ENCODE results near the gene ASCC3.
A peak's percentile ranks its signal among the peaks of the same experiment; 100 is the strongest.
"Not testable (repeated sequence)": the region's sequence is repeated elsewhere in the genome, so short reads cannot be mapped to it uniquely, and the experiment has no call there.

The ASCC3 gene, protein sequence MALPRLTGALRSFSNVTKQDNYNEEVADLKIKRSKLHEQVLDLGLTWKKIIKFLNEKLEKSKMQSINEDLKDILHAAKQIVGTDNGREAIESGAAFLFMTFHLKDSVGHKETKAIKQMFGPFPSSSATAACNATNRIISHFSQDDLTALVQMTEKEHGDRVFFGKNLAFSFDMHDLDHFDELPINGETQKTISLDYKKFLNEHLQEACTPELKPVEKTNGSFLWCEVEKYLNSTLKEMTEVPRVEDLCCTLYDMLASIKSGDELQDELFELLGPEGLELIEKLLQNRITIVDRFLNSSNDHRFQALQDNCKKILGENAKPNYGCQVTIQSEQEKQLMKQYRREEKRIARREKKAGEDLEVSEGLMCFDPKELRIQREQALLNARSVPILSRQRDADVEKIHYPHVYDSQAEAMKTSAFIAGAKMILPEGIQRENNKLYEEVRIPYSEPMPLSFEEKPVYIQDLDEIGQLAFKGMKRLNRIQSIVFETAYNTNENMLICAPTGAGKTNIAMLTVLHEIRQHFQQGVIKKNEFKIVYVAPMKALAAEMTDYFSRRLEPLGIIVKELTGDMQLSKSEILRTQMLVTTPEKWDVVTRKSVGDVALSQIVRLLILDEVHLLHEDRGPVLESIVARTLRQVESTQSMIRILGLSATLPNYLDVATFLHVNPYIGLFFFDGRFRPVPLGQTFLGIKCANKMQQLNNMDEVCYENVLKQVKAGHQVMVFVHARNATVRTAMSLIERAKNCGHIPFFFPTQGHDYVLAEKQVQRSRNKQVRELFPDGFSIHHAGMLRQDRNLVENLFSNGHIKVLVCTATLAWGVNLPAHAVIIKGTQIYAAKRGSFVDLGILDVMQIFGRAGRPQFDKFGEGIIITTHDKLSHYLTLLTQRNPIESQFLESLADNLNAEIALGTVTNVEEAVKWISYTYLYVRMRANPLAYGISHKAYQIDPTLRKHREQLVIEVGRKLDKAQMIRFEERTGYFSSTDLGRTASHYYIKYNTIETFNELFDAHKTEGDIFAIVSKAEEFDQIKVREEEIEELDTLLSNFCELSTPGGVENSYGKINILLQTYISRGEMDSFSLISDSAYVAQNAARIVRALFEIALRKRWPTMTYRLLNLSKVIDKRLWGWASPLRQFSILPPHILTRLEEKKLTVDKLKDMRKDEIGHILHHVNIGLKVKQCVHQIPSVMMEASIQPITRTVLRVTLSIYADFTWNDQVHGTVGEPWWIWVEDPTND (N-terminal part only)

DNA sequence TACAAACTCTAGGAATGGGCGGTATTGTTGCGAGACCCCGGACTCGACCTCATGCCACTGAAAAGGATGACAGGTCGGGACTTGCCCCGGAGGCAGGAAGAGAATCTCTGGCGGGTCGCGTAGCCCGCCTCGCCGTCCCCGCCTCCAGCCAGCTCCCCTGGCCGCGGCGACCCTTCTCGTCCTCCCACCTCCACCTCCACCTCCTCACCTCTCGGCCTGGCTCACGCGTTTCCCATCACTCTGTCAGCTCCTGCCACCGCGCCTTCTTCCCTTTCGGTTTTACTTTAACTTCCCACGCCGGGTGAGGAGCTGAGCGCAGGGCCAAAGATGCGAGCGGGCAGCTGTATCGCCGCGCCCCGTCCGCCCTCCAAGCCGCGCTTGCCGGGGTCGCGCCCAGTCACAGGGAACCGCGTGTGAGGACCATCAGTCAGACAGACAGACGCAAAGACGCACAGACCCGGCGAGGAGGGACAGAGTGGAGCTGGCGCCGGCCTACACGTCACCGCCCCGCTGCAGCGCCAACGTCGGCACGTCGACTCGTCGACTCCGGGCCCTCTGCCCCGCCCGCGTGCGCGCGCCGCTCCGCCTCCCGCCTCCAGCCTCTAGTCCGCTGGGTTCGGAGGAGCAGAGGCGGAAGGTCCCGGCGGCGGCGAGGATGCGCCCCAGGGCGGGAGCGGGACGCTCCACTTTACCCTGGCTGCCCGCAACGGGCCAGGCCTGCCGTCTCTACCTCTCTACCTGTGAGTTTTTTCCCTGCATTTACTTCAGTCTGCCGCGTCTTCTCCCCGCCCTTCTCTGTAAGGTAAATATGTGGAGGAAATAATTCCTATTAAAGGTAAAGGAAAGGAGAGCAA lies at the start of gene ASCC3:
Gene ASCC3 (minus strand): TSS at position 477 of the 854 bp plus-strand sequence. CDS start 13,332 bp downstream, outside the sequence.
- peak; percentile 95 for DNase-seq

DNA sequence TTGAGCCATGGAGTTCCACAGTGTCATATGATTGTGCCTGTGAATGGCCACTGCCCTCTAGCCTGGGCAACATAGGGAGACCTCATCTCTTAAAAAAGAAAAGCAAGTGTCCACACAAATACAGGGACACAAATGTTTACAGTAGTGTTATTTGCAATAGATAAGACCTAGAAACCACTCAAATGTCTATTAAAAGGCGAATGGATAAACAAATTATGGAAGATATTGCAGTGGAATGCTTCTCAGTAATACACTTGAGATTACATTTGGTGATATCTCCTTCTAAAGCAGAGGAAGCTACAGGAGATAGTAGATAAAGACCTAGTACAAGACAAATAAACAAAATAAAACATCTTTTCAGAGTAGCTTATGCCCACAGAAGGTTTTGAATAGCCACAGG lies 44.6 kb upstream of the ASCC3 start:
- no peak for DNase-seq

DNA sequence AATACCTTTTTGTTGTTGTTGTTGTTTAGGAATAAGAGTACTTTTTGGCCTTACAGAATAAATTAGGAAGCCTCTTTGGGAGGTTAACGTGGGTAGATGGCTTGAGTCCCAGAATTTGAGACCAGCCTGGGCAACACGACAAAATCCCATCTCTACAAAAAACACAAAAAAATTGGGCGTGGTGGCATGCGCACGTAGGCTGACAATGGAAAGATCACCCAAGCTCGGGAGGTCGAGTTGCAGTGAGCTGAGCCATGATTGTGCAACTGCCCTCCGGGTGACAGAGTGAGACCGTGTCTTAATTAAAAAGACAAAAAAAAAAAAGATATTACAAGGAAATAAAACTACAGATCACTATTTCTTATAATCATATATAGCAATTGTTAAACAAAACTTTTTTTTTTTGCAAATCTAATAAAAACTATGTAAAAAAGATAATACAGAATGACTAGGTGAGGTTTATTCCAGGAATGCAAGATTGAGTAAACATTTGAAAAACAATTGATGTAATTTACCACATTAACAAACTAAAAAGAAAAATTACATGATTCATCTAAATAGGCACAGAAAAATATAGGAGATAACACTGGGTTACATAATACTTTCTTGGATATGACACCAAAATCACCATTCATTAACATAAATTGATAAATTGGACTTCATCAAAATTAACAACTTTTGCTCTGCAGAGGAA lies 43.6 kb upstream of the ASCC3 start:
- no peak for DNase-seq

DNA sequence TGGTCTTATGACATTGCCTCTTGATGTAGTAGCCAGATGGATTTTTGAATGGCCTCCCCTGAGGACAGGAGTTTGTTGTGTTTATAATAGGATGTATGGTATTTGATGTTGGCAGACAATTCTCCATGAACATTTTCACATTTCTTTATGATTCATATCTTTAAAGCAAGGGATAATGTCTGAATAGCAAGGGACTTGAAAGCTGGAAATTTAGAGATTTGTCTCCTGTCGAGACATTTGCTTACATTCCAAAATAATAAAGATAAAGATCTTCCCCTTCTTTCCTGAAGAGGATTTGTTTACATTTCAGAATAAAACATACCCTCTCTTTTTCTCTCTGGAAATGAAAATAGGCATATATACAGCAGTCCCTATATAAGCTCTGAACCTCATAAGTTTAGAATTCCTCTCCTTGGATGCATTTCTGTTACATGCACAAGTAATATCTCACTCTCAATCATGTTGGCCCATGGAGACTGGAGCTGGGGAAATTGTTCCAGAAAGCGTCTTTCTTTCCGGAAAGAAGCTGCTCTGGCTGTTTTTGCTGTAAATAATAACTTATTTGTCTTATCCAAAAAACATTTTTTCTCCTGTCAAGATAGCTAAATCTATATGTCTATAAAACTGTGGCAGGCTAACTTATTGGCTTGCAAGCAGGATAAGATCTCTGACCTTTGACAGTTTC lies 42.5 kb upstream of the ASCC3 start:
- peak; percentile 23 for DNase-seq

DNA sequence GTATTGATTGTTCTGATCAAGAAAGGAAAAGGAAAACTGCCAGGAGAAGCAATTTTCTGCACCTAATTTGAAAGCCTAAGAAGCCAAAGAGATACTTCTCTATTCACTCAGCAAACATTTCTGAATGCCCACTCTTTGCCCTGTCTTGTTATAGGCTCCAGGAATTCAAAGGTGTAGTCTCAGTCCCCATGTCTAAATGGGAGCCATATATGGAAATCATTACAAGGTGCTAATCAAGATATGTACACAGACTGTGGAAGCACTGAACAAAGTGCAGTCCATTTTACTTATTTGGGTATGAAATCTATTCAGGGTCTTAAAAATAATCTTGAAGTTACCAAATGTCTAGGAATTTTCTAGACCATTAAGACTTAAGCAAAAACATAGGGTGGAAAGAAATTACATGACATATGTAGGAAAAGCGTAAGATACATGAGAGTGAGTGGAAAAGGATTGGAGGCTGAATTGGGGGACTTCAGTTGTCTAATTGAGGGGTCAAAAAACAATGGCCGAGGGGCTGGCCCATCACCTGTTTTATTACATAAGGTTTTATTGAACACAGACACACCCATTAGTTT lies 39.0 kb upstream of the ASCC3 start:
- DNase-seq: no peak

DNA sequence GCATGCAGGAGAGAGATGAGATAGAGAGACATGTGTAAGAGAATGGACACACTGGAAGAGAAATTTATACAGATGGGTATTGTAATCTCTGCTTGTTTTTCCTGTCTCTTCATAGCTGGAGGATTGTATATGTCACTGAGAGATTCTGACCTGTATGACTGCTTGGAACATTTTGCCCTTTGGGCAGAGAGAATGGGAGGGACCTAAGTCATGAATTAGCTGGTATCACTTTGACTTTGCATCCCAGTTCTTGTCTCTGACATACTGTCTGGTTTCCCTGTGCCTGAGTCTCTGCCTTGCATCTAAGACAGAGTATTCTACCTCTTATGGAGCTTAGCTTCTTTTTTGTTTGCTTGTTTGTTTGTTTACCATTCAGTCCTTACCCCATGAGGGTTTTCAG lies 37.0 kb upstream of the ASCC3 start:
- DNase-seq: no peak

DNA sequence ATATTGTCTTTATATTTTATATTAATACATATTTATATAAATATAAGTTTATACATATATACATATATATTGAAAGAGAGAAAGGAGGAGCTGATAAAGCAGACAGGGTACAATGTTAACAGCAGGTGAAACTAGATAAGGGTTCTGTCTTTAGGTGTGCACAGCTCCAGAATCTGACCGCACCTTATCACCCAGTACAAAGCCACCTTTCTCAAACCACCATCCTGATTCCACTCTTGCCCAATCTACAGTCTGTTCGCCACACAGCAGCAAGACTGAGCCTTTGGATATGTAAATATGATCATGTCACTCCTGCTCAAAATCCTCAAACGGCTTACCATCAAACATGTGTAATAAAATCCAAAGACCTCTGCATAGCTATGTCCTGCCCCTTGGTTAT lies 34.7 kb upstream of the ASCC3 start:
- no peak for DNase-seq

DNA sequence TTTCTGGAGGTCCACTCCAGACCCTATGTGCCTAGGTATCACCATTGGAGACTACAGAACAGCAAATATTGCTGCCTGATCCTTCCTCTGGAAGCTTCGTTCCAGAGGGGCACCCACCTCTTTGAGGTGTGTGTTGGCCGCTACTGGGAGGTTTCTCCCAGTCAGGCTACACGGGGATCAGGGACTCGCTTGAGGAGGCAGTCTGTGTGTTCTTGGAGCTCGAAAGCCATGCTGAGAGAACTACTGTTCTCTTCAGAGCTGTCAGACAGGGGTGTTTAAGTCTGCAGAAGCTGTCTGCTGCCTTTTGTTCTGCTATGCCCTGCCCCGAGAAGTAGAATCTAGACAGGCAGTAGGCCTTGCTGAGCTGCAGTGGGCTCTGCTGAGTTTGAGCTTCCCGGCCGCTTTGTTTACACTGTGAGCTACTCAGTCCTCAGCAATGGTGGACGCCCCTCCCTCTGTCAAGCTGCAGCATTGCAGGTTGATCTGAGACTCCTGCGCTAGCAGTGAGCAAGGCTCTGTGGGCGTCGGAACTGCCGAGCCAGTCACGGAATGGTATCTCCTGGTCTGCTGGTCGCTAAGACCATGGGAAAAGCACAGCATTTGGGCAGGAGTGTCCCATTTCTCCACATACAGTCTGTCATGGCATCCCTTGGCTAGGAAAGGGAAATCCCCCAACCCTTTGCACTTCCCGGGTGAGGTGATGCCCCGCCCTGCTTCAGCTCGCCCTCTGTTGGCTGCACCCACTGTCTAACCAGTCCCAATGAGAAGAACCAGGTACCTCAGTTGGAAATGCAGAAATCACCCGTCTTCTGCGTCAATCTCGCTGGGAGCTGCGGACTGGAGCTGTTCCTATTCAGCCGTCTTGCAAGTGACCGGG lies 32.5 kb upstream of the ASCC3 start:
- no peak for DNase-seq

DNA sequence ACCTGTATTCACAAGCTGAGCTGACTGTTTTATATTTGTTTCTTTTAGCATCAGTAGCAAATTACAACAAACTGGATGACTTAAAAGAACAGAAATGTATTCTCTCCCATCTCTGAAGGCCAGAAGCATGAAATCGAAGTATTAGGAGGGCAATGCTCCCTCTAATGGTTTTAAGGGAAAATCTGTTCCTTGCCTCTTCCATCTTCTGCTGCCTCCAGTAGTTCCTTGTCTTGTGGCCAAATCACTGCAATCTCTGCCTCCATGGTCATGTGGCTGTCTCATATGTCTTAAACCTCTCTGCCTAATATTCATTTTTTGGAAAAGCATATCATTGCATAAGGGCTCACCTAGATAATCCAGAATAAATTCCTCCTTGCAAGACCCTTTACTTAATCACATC lies 25.2 kb upstream of the ASCC3 start:
- no peak for DNase-seq

DNA sequence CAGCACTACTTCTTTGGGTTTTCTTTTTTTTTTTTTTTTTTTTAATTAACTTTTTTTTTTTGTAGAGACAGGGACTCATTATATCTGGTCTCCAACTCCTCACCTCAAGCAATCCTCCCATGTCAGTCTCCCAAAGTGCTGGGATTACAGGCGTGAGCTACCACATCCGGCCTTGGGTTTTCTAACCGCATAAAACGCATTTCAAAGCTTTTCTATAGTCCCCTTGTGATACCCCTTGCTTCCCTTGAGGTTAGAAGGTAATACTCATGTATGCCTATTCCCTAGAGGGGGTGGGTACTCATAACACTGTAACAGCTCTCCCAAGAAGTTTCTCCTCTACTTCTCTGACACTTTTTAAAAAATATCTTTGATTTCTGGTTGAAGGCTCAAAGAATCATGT lies 23.9 kb upstream of the ASCC3 start:
- DNase-seq: no peak

DNA sequence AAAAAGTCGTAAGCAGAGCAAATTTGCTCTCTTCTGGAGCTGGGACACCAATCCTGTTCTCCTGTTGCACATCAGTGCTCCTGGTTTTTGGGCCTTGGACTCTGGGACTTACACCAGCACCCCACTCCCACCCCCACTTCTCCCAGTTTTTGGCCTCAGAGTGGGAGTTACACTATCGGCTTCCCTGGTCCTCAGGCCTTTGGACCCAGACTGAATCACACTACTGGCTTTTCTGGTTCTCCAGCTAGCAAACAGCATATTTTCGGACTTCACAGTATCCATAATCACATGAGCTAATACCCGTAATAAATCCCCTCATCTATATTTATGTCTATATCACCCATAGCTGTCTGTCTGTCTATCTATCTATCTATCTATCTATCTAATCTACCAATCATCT lies 23.2 kb upstream of the ASCC3 start:
- no peak for DNase-seq

DNA sequence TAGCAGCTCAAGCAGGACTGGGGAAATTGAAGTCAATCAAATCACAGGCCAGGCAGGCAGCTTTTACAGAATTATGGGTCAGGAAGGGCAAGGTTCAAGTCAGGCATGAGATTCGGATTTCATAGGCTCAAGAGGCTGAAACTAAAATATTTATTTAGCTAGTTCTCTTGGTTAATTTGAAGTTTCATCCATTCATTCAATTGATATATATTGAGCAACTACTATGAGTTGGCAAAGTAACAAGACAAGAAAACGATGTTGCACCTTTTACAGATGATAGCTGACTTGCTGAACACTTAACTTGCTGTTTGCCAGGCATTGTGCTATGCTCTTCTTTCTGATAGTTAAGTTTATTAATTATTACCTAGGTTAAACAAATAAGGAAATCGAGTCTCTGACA lies 20.5 kb upstream of the ASCC3 start:
- DNase-seq: no peak

DNA sequence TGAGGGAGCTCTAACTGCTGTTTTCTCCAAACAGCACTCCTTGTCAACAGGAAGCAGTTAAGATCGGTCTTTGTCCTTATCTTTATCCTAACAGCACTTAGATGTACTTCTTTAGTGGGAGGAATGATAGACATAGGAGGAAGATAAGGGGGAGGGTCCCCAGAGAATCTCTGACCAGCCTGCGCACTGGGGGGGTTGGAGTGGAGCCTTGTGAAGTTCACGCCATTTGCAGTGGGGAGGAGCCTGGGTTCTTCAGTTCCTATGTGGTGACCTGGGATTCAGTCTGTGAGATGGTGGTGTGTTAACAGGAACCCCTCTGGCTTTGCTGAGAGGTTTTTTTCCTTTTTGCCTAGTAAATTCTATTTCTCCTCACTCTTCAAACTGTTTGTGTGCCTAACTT lies 18.1 kb upstream of the ASCC3 start:
- DNase-seq: no peak

DNA sequence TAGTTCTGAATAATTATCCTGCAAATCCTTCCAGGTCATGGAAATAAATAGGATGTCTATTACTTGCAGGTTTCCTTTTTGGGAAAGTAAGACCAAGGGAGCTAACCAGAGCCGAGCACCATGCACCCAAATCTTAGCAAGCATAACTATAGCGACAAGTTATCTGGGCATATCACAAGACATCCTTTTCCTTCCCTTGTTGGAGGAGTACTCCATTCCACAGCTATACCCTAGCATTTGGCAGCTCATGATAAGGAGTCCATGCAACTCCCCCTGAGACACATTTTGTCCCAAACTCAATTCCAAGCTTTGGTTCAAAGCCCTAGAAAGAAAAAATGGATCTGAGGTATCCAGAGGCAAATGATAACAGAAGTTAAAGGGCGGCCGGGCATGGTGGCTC lies 16.5 kb upstream of the ASCC3 start:
- no peak for DNase-seq

DNA sequence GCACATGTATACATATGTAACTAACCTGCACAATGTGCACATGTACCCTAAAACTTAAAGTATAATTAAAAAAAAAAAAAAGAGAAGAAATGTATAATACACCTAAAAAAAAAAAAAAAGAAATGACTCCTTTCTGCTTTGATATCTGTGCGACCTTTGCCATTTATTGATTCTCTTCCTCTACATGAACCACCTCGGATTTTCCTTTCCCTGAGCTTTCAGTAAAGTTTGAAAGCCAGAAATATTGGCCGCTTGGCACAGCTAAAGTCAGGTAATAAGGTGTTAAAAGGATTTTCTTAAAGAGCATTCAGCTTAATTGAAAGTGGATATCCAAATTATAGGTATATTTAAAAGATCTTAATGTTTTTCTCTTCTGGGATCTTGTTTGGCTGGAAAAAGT lies 12.6 kb upstream of the ASCC3 start:
- DNase-seq: no peak

DNA sequence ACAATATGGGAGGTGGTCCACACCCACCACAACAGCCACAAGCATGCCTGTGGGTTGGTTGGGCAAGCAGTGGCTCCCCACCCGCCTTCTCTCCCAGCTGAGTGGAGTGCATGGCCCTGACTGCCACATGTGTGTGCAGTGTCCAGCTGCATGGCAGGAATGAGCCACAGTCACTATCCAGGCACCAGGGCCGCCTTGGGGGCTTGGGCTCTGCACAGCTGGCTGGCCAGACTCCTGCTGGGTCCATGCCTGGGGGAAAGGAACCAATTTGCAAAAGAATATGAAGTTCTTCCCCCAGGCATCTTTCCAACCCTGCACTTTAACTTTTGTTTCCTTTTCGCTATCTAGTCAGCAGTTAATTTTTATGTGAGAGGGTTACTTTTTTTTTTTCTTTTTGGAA lies 11.6 kb upstream of the ASCC3 start:
- DNase-seq: peak; percentile 55

DNA sequence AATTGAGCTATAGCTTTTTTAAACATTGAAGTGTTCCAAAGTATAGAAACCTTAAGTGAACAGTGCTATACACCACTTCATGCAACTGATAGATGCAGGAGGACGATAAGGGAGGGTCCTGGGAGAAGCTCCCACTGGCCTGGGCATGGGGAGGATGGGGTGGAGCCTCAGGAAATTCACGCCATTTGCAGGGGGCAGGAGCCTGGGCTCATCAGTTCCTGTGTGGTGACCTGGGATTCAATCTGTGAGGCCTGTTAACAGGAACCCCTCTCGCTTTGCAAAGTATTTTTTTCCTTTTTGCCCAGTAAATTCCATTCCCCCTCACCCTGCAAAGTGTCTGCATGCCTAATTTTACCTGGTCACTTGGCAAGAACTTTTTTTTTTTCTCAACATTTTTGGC lies 11.0 kb upstream of the ASCC3 start:
- DNase-seq: no peak

DNA sequence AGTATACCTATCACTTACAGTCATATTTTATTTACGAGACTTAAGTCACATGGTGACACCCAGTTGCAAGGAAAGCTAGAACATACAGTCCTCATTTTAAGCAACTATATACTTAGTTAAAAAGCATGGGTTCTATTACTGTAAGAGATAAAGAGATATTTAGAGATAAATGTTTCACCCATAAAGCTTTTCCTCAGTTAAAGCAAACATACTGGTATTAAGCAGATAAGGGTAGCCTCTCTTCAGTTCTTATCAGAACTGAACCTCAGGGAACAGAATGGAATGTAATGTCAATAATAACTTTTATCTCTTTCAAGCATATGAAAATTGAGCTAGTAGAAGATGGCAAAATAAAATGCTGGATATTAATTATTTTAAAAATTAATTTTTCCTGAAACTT lies 9.9 kb upstream of the ASCC3 start:
- no peak for DNase-seq

DNA sequence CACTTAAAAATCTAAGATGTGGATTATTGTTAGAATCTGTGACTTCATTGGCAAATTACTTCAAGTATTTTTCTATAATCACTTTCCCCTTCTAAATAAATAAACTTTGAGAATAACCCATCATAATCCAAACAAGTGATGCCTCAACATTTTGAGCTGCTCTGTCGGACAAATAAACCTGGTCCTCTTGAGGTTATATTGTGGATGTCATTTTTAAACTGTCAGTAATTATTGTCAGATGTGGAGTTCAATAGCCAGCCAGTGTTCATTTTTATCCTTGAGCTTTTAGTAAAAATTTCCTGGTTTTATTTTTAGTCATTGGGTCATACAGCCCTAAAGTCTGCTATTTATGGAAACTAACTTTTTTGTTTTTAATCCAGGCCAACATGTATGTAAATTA lies 9.5 kb upstream of the ASCC3 start:
- not testable (repeated sequence) for DNase-seq

DNA sequence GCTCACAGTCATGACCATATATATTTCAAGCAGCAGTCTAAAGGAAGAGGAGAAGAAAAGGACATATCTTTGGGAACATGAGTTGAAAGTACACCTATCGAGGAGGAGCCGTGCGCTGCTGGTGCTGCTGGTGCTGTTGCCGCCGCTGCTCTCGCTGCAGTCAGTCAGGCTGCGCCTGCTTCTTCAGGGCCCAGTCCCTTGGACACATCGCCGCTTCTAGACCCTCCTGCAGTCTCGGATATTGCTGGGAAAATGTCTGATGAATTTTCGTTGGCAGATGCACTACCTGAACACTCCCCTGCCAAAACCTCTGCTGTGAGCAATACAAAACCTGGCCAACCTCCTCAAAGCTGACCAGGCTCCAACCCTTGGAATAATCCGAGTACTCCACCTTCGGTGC lies 8.2 kb upstream of the ASCC3 start:
- no peak for DNase-seq

All from femur (tissue), 1 donor.